DMS 273 (cell line): ENCODE measurements around the gene KIAA1217.

Experiments
- DNase-seq: peaks from one replicate; lab custom pipeline; 2025; ENCODE audit not compliant: unreplicated experiment; lab: John Stamatoyannopoulos, UW

KIAA1217 gene

DNA sequence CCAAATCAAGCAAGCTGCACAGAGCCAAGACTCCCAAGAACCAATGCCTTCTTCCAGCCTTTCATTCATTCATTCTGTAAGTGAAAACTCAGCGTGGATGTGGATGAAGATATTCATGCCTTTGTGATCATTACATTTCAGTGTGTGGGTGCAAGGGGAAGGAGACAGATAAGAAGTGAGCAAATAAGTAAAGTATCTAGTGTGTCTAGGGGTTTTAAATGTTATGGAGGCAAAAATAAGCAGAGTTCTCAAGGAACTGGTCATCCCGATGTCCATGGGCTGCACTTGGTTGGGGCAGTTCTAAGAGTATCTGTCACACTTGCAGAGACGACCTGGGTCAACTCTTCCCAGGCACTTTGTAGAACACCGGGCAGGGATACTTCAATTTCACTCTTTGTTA is 149.1 kb downstream of the KIAA1217 start:
- DNase-seq, result no peak

- DNase-seq, result peak; percentile 81
Measured at GRCh38 chr10:24360282-24361127, 151.6 kb downstream of the KIAA1217 start.

GRCh38 chr10:24363070-24363469 is 154.1 kb downstream of the KIAA1217 start:
- DNase-seq, result no peak

DNA sequence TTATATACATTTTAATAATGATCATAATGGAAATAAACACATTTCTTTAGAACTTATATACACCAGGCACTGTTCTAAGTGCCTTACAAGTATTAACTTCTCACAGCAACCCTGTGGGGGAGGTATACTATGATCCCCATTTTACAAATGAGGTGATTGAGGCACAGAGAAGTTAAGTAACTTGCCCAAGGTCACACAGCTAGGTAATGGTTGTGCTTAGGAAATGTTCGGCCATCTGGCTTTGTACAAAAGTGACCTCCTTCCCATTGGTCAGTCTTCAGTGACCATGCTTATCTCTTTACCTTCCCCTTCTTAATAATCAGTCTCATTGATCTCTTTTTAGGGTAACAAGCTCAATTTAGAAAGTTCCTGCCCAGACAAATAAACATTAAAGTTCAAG is 158.8 kb downstream of the KIAA1217 start:
- no peak for DNase-seq

GRCh38 chr10:24370877-24371276 is 161.9 kb downstream of the KIAA1217 start:
- DNase-seq, result no peak

DNA sequence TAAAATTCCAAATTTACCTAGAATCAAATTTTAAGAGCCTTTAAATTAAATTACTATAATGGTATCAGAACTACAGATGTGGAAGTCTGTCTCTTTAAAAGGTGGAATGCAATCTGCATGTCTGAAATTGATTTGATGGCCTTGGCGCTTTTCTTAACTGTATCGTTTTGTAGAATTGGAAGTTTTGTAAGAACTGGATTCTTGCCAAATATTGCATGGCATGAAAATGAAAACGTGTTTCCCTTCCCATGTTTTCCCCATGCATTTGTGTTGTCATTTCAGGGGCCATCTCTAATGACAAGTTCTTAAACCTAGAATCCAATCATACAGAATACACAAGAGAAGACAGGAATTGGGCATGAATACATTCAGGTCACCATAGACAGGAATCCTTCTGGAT is 162.5 kb downstream of the KIAA1217 start:
- DNase-seq, result no peak

DNA sequence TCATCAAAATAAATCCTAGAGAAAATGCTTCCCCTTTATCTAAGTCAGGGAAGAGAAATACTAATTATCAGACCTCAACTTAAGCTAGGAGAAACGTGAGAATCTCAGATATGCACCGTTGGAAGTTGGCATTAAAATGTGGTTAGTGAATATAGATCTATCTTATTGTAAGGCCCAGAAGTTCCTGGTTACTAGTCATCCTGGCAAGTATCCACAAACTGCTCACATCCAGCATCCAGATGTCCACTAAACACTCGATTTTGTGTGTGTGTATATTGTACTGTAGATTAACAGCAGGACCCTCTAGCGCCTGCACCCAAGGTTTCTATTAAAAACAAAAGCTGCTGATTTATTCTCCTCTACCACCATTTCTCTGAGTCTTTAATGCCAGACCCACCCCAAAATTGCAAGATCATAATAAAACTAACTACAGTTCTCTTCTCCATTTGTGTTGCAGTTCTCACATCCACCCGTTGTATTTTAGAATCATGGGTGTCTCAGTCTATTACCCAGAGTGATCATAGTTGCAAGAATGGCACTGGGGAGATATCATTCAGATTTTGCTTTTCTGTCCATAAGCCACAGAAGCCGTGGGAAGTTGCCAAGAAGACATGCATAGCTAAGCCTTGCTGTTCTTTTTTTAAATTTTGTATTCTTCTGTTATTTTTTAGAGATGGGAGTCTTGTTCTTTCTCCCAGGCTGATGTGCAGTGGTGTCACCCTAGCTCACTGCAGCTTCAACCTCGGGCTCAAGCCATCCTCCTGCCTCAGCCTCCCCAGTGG is 165.4 kb downstream of the KIAA1217 start:
- peak; percentile 38 for DNase-seq

GRCh38 chr10:24375510-24375909 is 166.6 kb downstream of the KIAA1217 start:
- DNase-seq, result no peak

DNA sequence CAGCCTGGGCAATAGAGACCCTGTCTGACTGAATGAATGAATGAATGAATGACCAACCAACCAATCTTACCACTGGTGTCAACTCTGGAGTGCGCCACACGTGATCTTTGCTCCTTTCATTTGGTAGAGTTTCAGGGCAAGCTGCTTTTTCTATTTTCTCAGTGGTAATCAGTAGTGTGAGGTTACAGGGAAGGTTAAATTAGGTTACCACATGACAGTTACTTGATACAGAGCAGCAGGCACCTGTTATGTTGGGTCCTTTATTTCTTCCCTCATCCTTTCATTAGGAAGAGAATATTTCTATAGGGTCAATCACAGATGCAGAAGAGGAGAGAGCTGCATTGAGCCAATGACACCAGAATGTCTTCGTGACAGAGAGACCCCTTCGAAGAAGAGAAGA is 167.8 kb downstream of the KIAA1217 start:
- no peak for DNase-seq

DNA sequence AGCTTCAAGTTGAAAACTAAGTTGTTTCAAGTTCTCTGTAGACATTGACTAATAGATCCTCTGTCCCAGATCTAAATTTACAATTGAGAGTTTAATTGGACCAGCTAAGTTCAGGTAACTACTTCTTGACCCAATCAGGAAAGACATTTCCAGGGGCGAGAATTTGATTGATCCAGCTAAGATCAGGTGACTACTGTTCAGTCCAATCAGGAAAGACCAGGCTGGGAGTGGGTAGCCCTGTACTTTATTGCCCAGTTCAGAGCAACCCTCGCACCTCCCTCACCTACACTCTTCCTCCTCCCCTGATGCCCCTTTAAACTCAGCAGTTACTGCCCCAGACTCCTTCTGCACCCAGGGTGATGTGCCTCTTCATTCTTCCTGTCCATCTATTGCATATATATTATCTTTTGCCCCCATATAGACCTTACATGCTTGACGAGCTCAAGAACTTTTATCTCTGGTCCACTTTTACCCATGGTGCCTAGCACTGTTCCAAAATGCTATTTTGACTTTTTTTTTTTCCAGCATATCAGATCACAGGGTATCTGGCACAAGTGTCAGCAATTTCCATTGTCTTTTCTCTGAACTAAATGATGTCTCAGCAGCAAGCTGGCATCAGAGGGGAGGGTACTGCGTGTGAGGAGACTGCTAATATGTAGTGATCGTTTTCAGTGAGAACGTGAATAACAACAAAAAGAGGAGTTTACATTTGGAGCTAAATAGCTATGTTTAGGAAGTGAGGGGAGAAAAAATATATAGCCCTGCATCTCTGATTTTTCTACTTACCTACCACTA is 169.4 kb downstream of the KIAA1217 start:
- DNase-seq, result no peak

GRCh38 chr10:24381235-24382010 is 172.5 kb downstream of the KIAA1217 start:
- DNase-seq, result no peak

DNA sequence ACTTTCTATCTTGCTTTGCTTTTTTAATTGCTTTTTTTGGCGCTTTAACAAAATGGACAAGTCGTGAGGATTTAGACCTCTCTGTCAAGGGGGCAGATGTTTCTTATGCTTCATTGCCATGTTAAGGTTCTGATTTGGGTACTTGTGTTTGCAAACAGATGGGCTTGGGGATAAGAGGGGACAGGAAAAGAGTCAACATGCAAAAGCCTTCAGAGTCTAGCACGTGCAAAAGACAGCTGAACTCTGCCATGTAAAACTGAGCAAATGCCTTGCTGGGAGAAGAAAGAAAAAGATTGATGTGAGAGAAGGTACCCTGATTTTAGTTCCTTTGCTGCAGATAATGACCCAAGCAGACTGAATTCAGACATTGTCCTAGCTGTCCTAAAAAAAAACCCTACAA is 173.1 kb downstream of the KIAA1217 start:
- DNase-seq, result peak; percentile 43

GRCh38 chr10:24382596-24382978 is 173.6 kb downstream of the KIAA1217 start:
- DNase-seq, result no peak

DNA sequence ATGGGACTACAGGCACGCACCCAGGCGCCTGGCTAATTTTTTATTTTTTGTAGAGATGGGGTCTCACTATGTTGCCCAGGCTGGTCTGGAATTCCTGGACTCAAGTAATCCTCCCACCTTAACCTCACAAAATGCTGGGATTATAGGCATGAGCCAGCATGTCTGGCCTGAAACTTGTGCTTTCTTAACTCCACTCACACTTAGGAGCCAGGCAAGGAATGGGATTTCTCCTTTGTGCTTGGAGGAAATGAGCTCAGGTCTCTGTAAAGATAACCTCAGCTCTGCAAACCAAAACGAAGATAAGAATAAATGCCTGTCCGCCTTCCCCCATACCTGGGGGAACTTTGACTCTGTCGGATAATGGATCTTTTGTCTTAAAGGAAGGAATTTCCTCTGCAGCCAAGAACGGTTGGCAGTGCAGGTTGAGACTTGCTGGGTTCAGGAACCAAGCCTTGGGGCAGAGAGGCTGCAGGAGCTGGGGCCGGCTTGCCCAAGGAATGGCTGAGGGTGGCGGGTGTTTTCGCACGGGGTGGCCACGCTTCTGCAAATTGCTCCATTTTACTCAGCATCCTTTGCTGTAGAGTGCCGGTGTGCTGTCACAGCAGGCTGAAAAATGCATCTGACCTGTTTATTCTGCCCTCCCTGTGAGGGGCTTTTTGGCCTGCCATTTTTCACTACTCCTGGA is 174.2 kb downstream of the KIAA1217 start:
- DNase-seq, result peak; percentile 30

- peak; percentile 93 for DNase-seq
Measured at GRCh38 chr10:24383681-24384106, 174.8 kb downstream of the KIAA1217 start.

GRCh38 chr10:24384954-24385353 is 176.0 kb downstream of the KIAA1217 start:
- no peak for DNase-seq

- DNase-seq, result no peak
Measured at GRCh38 chr10:24385776-24386175, 176.8 kb downstream of the KIAA1217 start.

DNA sequence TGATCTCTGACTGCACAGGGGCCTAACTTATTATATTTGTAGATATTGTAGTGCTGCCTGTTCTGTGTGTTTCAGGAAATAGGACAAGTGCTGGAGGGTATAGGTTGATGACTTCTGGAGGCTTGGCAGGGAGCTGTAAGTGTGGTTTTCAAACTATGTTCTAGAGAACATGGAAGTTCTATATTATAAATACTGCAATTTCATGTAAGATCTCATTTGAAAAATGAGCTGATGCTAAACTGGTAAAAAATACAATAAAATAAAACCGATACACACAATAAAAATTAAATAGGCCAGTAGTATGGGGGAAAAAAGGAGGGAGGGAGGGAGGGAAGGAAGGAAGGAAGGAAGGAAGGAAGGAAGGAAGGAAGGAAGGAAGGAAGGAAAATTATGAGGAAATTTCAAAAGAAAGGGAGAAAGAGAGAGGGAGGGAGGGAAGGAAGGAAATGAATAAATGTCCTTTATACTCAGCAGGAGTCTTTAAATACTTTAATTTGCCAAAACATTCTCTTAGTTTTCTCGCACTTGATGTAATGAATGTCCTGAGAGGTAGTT is 181.3 kb downstream of the KIAA1217 start:
- no peak for DNase-seq

DNA sequence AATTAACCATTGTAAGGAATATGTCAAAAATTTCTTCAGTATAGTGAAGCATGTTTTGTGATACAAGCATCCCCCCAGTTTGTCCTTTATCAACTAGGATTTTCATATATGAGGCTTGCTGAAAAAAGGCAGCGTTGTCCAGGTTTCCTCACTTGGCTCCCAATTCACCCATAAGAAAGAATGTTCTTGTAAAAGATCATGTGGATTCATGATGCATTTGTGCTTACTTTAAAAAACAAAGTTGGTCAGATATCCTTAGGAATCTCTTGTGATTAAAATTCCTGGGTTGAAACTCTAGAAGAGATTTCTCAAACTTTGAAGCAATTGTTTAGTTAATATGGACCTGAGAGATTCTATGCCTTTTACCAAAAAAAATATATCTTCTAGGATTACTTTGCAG is 181.8 kb downstream of the KIAA1217 start:
- no peak for DNase-seq

DNA sequence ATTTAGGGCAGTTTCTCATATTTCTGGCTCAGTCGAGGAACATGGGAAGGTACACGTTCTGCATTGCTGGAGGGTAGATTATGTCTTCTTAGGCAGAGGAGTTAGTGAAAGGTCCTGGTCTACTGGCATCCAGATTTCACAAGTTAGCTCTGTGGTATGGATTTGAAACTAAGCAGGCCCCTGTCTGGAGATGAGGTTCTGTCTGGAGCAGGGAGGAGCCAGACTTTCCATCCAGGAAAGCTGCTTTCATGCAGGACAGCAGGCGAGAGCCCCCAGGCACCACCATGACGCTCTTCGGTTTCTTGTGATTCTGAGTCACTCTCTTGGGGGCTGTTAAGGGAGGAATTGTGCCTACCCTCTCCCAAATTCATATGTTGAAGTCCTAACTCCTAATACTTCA is 184.3 kb downstream of the KIAA1217 start:
- no peak for DNase-seq
